ENCODE results near the gene CWC22.

DNA sequence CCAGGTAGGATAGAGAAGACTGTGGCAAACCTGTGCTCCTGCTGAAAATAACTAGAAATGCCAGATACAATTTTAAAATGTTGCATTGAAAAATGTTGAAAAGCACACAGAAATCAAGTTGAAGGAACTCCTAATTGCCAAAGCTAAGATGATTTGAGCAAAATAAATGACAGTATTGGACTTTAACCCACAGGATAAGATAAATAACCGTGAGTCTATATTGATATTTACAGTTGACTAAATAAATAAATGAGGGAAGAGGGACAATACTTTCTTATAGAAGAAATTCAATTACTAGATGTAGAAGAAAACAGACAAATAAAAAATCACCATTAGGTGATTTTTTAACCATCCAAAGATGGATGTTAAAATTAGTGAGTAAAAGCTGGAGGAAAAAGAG lies 59.0 kb downstream of the CWC22 start:
- TF ChIP-seq, protein P1, sequence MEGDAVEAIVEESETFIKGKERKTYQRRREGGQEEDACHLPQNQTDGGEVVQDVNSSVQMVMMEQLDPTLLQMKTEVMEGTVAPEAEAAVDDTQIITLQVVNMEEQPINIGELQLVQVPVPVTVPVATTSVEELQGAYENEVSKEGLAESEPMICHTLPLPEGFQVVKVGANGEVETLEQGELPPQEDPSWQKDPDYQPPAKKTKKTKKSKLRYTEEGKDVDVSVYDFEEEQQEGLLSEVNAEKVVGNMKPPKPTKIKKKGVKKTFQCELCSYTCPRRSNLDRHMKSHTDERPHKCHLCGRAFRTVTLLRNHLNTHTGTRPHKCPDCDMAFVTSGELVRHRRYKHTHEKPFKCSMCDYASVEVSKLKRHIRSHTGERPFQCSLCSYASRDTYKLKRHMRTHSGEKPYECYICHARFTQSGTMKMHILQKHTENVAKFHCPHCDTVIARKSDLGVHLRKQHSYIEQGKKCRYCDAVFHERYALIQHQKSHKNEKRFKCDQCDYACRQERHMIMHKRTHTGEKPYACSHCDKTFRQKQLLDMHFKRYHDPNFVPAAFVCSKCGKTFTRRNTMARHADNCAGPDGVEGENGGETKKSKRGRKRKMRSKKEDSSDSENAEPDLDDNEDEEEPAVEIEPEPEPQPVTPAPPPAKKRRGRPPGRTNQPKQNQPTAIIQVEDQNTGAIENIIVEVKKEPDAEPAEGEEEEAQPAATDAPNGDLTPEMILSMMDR (IDR thresholded peaks at IDR 0.05; ENCODE audit: extremely low read depth in 1 of 2, insufficient read depth in 1 of 2, low read depth in 1 of 2, low read length in 2 of 2) = no peak
- no peak for TF ChIP-seq POLR2AphosphoS5 (IDR thresholded peaks at IDR 0.05; ENCODE audit: insufficient read depth, low read depth, low read length)
- no peak for TF ChIP-seq POLR2A (IDR thresholded peaks at IDR 0.05; ENCODE audit: low read depth, low read length)
- TF ChIP-seq, protein P2, sequence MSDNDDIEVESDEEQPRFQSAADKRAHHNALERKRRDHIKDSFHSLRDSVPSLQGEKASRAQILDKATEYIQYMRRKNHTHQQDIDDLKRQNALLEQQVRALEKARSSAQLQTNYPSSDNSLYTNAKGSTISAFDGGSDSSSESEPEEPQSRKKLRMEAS (IDR thresholded peaks at IDR 0.05; ENCODE audit: insufficient read depth, insufficient read length) = no peak
- TF ChIP-seq EZH2 (IDR thresholded peaks at IDR 0.05; ENCODE audit: borderline replicate concordance, low read depth, low read length, severe bottlenecking) = no peak
